ENCODE measurements around the gene MTURN. TPM values are rescaled to one million over a fixed set of nuclear protein-coding genes. Genes with fewer than 3 reads are reported as not detected.

The MTURN gene
- total and polyA plus RNA-seq, 8 donors: 8.7 to 14.9 (median 11.4) TPM

- H3K4me1 ChIP-seq: no peaks in the 10 kb centered on the region
- FAIRE-seq (no peak), DNase-seq (no peak), ATAC-seq (no peak)
- 87 to 95% methylated on average over 2 of the region's 2 CpGs for WGBS, 2 donors
- H3K27me3 ChIP-seq: no peaks in the 10 kb centered on the region
- no peaks in the 10 kb centered on the region for H3K9me3 ChIP-seq
- no peaks in the 10 kb centered on the region for H3K36me3 ChIP-seq
- intact Hi-C loops (cut with DNase I): no loop called here
- TF ChIP-seq CTCF (IDR thresholded peaks at IDR 0.05): no peak
- H3K4me3 ChIP-seq: no peak overlapping the region
- H3K27ac ChIP-seq: no peak overlapping the region
Observed at GRCh38 chr7:30201921-30202320, 67.1 kb downstream of the MTURN start.

- Histone ChIP-seq H3K9me3 (no peaks in the 10 kb centered on the region), H3K4me3 (no peak overlapping the region), H3K27me3 (no peaks in the 10 kb centered on the region), H3K27ac (no peak overlapping the region), H3K36me3 (no peaks in the 10 kb centered on the region), H3K4me1 (no peaks in the 10 kb centered on the region)
- TF ChIP-seq CTCF (IDR thresholded peaks at IDR 0.05): no peak
- FAIRE-seq: no peak
- DNase-seq: no peak
- whole genome bisulfite sequencing, 2 donors: 85 to 87% methylated on average over 3 of the region's 3 CpGs
- intact Hi-C loops (cut with DNase I): no loop called here
- ATAC-seq: no peak
Observed at GRCh38 chr7:30202671-30203070, 67.9 kb downstream of the MTURN start.

GRCh38 chr7:30206491-30206890, 71.7 kb downstream of the MTURN start:
- Histone ChIP-seq H3K27me3 (no peaks in the 10 kb centered on the region), H3K4me1 (no peaks in the 10 kb centered on the region), H3K4me3 (no peak overlapping the region), H3K9me3 (no peaks in the 10 kb centered on the region), H3K36me3 (no peaks in the 10 kb centered on the region), H3K27ac (no peak overlapping the region)
- intact Hi-C loops (cut with DNase I): no loop called here
- ATAC-seq (peak in 1 of 4 donors; percentile 35), FAIRE-seq (no peak), DNase-seq (no peak)
- WGBS, 2 donors: 73 to 75% methylated on average over 4 of the region's 4 CpGs
- TF ChIP-seq CTCF (IDR thresholded peaks at IDR 0.05): no peak

GRCh38 chr7:30206942-30207341, 72.2 kb downstream of the MTURN start:
- Histone ChIP-seq H3K27ac (no peak overlapping the region), H3K27me3 (no peaks in the 10 kb centered on the region), H3K4me3 (no peak overlapping the region), H3K4me1 (no peaks in the 10 kb centered on the region), H3K36me3 (no peaks in the 10 kb centered on the region), H3K9me3 (no peaks in the 10 kb centered on the region)
- no peak for ATAC-seq
- FAIRE-seq: no peak
- intact Hi-C loops (cut with DNase I): no loop called here
- no peak for DNase-seq
- 72 to 82% methylated on average over 8 of the region's 8 CpGs for WGBS, 2 donors
- TF ChIP-seq CTCF (IDR thresholded peaks at IDR 0.05): no peak

- H3K36me3 ChIP-seq: no peaks in the 10 kb centered on the region
- no peak overlapping the region for H3K27ac ChIP-seq
- no peaks in the 10 kb centered on the region for H3K4me1 ChIP-seq
- H3K9me3 ChIP-seq: no peaks in the 10 kb centered on the region
- H3K27me3 ChIP-seq: no peaks in the 10 kb centered on the region
- TF ChIP-seq CTCF (IDR thresholded peaks at IDR 0.05): no peak
- DNase-seq (no peak), ATAC-seq (no peak), FAIRE-seq (no peak)
- intact Hi-C loops (cut with DNase I): no loop called here
- 94 to 96% methylated on average over 4 of the region's 4 CpGs for WGBS, 2 donors
- no peak overlapping the region for H3K4me3 ChIP-seq
Observed at GRCh38 chr7:30207376-30207775, 72.6 kb downstream of the MTURN start.
